ENCODE data around the gene TRPM3.
"Not testable (repeated sequence)": the region's sequence is repeated elsewhere in the genome, so short reads cannot be mapped to it uniquely, and the experiment has no call there.

The TRPM3 gene

DNA sequence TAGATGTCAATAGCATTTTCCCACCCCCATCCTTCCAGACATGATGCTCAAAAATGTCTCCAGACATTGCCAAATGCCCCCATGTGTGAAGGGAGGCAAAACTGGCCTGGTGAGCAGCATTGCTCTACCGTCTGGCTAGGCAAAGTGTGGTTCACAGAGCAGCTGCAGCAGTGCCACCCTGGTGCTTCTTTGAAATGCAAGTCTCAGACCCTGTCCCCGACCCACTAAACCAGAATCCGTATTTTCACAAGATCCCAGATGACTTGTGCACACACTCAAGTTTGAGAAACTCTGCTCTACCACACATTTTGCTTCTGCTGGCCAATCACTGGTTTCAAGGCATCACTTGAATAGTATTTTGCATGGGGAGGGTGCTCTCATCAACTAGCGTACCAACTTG is 480.4 kb downstream of the TRPM3 start:
- DNase-seq, result no peak

DNA sequence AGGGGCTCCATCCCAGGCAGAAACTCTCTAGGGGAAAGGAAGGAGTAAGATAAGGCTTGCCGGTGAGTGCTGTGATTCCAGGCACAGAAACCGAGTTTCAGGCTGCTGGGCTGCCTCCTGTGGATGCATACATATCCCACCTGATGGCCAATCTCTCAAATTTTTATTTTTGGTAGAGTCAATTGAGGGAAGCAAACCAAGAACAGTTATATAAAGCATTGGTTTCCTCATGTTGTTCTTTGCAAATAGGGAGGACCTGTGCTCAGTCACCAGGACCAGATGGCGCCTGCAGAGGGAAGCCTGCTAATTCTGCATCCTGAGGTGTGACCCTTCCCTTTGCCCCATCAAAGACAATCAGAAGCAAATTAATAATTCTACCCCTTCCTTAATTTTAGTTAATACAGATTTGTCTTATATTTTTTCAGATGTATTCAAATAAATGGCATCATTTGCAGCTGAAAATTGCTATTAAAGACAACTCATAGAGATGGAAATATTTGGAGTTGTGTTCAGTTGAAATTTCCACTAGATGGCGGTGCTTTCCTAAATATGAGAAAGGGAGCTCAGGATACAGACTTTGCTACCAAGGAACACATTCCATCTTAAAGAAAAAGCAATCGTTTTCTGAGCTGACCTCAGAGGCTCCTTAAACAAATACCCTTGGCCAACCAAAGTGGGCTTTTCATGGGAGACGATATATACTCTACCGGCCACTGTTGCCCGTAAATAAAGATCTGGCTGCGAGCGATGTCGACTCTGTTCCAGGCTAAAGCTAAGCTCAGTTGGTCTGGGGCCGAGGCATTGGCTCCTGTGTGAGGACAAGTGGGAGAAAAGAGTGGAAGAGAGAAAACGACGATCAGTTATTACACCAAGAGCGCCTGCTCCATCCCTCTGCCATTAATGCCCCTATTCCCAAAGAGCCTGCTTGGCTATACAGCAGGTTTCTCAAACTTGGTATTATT is 481.3 kb downstream of the TRPM3 start:
- peak; percentile 39 to 58 for DNase-seq

DNA sequence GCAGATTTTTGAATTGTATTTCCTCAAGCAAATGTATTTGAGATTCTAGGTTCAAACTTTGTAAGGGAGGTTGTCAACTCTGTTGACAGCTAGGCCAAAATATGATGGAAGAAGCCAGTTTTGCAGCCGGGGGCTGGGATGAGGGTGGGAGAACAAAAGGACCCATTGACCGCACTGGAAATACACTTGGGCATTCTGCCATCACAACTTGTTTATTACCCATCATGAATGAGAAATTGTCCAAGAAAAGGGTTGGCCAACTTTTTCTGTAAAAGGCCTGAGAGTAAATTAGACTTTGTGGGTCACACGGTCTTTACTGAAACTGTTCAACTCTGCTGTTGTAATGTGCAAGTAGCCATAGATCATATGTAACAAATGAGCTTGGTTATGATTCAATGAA is 485.6 kb downstream of the TRPM3 start:
- no peak for DNase-seq

DNA sequence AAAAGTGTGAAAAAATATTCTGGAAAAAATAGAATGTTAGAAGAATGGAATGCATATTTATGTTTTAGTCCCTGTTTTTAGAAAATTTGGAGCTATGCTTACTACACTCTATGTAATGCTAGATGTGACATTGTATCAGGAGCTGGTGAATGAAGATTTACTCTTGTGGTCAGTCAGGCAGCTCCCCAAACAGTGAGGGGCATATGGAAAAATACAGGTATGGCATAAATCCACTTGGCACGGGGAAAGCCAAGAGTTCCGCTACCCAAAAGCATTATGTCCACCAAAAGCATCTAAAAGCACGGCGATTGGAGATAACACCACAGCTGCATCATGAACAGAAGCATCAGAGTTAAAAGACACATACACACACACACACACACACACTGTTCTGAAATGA is 486.7 kb downstream of the TRPM3 start:
- no peak for DNase-seq

DNA sequence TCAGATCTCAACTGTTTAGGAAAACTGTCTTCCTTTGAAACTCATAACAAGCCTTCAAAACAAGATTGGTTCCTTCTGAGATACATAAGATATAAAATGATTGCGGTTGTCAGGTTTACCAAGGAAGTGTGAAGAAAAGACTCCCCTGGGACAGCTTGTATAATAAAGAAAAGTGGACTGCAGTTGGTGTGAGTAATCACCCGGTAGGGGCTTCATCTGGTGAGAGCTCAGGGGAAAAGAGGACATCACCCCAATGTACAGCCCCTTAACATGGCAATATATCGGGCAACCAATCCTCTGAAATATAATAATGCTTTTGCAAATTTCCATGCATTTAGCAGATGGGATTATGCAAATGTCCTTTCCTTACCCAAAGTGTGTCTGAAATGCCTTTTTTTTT is 490.4 kb downstream of the TRPM3 start:
- DNase-seq, result no peak

DNA sequence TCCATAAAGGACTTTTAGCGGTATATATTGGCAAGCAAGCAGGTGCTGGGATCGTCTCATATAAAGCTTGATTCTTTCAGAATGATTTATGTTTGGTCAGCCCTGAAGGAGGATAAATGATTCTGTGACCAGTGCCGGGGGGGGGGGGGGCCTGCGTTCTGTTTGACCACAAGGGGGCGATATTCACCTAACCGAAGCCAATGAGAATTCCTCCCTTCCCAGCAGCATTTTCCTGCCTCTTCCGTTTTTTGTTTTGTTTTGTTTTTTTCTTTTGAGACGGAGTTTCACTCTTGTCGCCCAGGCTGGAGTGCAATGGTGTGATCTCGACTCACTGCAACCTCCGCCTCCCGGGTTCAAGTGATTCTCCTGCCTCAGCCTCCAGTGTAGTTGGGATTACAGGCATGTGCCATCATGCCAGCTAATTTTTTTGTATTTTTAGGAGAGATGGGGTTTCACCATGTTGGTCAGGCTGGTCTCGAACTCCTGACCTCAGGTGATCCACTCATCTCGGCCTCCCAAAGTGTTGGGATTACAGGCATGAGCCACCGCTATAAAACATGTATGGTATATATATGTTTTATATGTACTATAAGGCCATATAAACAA is 492.2 kb downstream of the TRPM3 start:
- DNase-seq, result not testable (repeated sequence)

DNA sequence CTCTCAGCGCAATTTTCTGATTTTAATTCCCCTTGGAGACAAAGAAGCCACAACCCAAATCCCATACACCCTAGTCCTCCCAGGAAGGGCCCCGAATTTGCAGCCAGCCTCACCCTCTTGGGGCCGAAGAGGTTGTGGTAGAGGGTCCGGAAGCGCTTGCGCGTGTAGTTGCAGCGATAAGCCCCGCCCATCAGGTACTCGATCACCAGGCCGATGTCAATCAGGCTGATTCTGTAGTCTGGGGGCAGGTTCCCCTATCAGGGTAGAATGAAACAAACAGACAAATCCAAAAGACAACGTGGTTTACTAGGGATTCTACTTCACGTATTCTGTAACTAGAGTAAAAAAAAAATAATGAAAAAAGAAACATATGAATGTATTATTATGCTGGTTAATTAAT is 496.3 kb downstream of the TRPM3 start:
- DNase-seq, result no peak

DNA sequence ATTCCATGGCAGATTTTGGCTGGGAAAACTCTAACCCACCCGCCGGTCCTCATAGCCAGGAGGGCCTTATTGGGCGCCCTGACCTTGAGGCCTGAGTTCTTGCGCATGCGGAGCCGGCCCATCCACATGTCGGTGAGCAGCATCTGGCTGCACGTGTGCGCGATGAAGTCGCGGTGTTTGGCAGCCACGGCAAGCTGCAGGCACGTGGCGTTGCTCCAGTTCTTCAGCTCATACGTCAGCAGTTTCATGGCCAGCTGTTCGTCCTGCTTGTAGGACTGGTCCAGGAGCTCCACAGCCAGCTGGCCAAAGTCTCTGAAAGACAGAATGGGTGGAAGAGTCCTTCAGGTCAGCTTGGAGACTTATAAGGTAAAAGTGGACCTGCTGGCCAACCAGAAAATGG is 502.6 kb downstream of the TRPM3 start:
- no peak for DNase-seq

DNA sequence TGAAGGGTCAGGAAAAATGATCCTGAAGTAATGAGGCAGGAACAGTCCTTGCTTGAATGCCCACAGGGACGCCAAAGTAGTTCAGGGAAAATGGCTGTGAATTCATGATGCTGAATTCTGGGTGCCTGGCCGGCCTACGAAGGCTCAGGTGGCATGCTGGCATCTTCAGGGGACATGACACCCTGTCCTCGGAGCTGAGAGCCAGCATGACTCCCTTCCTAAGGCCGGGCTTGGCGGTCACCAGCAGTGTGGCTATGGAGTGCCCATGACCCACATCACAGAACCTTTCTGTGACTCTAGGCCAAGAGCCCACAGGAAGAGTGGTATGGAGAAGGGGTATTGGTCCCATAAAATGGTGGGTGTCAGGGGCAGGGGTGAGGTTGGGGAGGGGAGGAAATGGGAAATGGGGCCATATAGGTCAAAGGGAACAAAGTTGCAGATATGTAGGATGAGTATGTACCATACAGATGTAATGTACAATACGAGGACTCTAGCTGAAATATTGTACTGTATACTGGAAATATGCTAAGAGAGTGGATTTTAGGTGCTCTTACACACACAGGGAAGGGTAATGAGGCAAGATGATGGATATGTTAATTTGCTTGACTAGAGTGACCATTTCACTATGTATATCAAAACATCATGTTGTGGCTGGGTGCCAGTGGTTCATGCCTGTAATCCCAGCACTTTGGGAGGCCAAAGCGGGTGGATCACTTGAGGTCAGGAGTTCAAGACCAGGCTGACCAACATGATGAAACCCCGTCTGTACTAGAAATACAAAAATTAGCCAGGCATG is 504.2 kb downstream of the TRPM3 start:
- DNase-seq, result no peak

DNA sequence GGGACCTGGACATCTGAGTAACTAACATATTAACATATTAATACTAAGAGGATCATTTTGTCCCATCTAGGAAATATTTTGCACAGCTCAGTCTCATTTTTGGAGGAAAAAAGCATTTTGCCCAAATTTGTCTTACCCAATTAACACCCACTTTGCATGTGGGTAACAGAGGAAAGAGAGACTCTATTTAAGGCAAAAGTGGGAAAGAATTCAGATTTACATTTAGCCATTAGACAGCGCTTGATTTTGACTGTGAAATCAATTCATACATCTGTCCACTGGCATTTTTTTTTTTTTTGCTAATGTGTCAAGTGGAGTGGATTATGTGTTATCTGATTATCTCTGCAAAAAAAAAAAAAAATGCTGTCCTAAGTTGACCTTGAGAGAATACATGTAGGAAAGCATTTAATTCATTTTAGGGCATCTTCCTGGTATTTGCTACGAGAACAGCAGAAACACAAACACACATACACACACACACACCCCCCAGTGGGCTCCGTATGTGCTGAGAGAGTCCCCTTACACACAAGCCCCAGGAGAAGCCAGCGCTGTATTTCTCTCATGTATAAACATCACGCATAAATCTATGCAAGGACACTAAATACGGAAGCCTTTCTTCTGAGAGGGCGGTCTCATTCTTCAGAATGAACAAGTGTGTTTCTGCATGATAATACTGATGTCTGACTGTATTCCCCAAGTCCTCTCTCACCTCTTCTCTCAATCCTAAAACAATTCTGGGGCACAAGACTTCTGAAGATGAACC is 505.0 kb downstream of the TRPM3 start:
- DNase-seq, result no peak

DNA sequence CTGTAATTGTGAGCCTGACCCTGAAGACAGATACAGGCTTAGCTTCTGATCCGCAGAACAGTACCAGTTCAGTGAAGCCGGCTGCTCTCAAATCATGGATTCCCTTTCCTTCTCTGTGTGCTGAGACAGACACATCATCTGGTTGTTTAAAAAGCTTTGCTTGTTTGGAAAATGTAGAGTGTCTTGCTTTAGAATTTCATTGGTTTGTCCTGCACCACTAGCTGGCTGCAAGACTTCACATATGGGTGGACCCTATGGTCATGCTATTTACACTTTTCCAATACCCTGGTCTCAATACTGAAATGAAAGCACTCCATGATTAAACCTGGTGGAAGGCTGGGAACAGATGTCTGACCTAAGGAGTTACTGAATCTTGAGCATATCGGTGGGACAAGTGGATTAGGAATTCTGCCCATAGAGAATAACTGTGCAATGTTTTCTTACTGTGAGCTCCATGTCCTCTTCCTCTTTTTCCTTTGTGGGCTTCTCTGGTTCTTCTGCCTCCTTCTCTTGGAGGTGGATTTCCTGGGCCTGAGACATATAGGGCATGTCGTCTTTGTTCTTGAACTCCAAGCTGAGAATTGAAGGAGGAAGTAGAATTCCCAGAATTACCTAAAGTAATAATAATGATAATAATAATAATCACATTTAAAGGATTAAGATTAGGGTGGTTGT is 505.8 kb downstream of the TRPM3 start:
- DNase-seq, result no peak

DNA sequence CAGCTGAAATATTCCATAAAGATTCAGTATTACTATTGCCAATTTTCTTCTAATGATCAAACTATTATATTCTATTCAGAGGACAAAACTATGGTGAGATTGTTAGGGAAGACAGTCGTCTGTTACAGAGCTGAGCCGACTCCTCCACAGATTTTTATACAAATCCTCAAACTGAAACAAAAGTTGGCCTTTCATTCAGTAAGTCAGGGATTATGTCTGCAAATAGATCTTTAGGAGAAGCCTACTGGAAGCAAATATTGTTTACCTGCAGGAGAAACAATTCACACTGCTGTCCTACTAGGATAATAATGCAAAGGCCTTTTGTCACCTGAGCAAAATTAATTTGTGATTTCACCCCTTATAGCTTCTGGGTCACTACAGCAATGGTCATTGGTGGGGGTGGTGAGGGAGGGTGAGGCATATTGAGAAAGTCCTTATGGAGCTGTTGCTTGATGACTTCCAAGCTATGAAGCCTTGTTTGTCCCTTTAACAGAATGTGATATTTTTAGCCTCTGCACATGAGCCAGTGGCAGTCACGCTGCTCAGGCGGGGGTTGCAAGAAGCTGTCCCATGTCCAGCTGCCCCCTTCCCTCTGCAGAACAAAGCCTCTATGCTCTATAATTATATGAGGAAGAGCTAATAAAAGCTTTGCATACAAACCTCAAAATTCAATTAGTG is 506.5 kb downstream of the TRPM3 start:
- DNase-seq, result peak; percentile 44 to 65

DNA sequence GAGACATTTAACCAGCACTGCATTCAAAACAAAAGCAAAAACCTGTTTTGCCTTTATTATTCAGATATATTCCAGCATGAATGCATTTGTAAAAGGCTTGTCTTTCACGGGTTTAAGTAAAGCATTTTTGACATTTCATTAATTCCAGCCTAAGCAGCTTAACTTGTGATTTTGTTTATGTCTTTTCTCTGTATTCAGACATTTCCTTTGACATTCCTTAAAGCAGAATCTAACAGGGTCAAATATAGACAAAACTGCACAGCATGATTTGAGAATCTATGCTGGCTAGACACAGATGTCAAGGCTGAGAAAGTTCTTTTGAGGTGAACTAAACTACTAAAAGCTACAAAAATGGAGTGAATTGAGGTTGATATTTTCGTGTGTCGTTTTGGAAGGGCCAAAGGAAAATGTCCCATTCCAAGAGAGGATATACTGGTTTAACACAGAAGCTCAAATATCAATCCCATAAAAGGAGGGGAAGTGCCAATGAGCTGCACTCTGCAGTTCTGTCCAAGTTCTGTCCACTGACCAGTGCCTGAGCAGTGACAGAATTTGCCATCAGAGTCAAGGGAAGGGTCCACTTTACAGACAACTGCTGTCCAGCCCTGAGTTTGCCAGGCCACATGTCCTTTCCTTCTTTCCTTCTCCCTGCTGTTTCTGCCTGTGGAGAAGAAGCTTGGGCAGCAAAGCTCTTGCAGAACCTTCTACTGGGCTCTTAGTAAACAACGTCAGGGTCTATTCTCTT is 508.2 kb downstream of the TRPM3 start:
- no peak for DNase-seq

DNA sequence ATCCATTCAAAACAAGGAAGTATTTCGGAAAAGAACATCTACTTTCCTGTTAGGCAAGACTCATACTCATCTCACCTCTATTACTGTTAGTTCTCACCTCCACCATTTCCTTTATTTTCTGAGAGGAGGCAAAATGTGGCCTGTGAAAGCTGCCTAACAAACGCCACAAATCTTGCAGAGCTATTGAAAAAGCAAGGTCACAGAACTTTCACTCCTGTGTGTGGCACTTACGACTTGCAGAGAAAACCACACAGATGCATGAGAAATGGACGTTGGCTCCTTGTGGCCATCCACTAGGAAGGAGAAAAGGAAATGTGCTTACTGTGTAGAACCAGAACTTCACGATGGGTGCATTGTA is 511.2 kb downstream of the TRPM3 start:
- no peak for DNase-seq

DNA sequence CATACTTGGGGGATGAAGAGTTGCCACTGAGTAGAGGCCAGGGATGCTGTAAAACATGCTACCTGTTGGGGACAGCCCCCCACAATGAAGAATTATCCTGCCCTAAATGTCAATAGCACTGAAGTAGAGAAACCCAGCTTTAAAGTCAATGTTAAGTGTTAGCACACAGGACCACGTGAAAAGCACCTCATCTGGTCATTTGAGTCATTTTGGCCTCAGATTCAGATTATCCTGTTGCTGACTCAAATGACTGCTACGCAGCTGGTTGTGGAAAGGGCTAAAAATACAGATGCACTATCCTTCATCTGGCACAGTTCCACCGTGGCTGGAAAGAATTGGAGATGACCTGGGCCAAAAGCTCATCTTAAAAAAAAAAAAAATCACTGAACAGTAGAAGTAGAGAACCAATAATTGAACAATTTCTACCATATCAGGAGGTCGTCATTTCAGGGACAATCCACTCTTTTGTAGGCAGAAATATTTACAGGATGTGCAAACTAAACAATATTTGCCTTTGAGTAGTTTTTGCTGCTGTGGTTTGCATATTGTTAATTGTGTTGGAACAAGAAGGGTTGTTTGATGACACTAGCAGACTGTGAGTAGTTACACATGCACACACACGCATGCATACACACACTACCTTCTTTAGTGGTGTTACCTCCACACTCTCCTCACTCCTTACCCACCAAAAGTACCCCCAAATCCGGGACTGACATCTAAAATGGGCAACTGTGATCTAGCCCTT is 511.7 kb downstream of the TRPM3 start:
- DNase-seq, result no peak

DNA sequence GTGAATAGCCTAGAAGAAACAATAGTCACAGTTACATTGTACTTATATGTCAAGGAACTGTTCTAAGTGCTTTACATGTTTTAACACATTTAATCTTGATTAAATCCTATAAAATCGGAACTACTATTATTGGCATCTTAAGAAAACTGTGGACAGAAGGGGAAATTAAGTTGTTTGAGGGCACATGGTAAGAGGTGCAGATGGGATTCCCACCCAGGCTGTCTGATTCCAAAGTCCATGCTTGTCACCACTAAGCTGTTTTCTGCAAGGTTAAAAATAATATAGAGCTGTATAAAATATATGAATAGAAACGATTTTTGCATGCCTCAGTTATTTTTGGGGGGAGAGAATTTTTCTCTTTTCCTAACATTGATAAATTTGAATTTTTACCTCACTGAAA is 512.4 kb downstream of the TRPM3 start:
- DNase-seq, result no peak

DNA sequence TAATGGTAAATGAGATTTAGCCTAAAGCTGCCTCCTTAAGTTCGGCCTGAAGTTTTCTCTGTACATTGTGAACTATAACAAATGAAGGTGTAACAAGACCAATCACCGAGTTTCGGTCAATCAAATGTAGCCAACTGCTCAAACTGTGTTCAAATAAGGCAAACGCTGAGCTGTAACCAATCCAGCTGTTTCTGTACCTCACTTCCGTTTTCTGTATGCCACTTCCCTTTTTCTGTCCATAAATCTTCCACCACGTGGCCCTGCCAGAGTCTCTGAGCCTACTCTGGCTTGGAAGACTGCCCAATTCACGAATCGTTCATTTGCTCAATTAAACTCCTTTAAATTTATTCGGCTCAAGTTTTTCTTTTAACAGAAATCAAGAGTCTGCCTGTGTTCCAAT is 513.5 kb downstream of the TRPM3 start:
- DNase-seq, result peak; percentile 83 to 86

DNA sequence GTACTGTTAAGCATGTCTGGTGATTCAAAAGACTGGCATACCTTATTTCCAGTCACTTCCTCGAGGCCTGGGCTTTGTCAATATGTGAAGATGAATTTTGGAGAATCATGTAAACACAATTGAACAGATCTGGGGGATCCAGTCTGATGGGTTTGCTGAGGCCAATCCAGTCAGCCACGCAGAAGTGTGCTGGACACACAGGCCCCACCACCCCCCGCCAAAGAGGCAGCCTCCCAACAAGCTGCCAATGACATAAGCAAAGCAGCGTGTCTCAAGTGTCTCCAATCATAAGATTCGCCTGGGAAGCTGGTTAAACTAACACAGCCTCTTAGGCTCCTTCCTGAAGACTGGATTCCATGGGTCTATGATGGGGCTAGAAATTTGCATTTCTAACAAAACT is 514.1 kb downstream of the TRPM3 start:
- DNase-seq, result no peak

DNA sequence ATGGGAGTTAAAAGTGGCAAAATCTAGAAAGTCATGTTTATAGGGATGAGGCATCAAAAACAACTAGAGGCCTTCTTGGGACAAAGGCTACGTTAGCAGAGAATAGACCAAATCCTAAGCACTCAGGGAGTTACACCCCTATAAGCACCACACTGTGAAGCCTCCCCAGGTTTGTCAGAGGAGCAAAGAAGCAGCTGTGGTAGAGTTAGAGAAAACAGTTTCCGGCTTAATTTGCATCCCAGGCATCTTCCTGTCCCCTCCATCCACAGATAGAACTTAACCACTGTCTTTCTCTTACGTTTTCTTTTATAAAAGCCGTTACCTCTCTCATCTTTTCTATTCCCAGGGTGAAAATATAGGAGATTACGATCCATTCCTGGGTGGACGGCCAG is 518.4 kb downstream of the TRPM3 start:
- no peak for DNase-seq

Data from inflammatory macrophage (primary cell).